ENCODE data around the gene TNNC1. TPM values are rescaled to one million over a fixed set of nuclear protein-coding genes. Genes with fewer than 3 reads are reported as not detected.

TNNC1 gene
- polyA plus RNA-seq, 1 donor from 2014 or later, result 2.2 TPM

DNA sequence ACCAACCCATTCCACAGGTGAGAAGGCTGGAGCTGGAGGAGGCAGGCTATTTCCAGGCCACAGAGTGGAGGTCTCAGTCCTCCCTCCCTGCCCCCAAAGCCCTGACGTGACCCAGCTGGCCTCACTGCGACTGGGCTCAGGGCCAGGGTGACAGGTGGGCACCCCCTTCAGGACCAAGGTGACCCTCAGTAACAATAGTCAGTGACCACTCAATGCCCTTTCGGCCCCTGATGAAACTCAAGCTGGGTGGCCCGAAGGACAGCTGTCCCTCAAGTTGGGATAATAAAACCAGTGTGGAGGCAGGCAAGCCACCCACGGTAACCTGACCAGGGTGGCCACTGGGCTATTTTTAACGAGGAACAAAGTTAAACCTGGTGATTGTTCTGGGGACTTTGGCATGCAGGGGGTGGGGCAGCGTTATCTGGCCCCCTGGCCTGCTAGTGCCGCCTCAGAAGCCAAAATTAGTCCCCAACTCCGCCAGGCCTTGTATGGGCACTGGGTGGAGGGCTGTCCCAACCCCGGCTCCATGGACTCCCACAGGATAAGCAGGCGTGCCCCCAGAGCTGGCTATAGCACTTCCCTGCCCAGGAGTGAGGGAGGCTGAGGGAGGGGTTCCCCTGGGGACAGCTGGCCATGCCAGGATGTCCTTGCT, 1.1 kb downstream of the TNNC1 start:
- Histone ChIP-seq H4K20me1 (ENCODE audit: insufficient read depth) (no peaks in the 10 kb centered on the region), H3F3A (ENCODE audit: insufficient read depth, low read length, poor library complexity, severe bottlenecking) (peaks cover 6% of the 10 kb centered on the region), H3K27me3 (ENCODE audit: insufficient read depth, low read depth, low read length) (no peaks in the 10 kb centered on the region), H3K36me3 (ENCODE audit: insufficient read depth, low read length) (no peaks in the 10 kb centered on the region), H3K79me2 (replicated peaks; ENCODE audit: insufficient read depth, low read length) (peaks cover 17% of the 10 kb centered on the region), H3K9ac (ENCODE audit: low read length) (no peak overlapping the region), H3K27ac (ENCODE audit: low read length) (no peak overlapping the region), H3K4me3 (ENCODE audit: low read length) (no peak overlapping the region), H2AFZ (ENCODE audit: low read depth, low read length) (no peak overlapping the region), H3K9me3 (ENCODE audit: low read length) (no peaks in the 10 kb centered on the region), H3K4me2 (ENCODE audit: low read length) (no peak overlapping the region), H3K9me2 (ENCODE audit: insufficient read depth, low read length) (no peaks in the 10 kb centered on the region)
- TF ChIP-seq, protein P1, sequence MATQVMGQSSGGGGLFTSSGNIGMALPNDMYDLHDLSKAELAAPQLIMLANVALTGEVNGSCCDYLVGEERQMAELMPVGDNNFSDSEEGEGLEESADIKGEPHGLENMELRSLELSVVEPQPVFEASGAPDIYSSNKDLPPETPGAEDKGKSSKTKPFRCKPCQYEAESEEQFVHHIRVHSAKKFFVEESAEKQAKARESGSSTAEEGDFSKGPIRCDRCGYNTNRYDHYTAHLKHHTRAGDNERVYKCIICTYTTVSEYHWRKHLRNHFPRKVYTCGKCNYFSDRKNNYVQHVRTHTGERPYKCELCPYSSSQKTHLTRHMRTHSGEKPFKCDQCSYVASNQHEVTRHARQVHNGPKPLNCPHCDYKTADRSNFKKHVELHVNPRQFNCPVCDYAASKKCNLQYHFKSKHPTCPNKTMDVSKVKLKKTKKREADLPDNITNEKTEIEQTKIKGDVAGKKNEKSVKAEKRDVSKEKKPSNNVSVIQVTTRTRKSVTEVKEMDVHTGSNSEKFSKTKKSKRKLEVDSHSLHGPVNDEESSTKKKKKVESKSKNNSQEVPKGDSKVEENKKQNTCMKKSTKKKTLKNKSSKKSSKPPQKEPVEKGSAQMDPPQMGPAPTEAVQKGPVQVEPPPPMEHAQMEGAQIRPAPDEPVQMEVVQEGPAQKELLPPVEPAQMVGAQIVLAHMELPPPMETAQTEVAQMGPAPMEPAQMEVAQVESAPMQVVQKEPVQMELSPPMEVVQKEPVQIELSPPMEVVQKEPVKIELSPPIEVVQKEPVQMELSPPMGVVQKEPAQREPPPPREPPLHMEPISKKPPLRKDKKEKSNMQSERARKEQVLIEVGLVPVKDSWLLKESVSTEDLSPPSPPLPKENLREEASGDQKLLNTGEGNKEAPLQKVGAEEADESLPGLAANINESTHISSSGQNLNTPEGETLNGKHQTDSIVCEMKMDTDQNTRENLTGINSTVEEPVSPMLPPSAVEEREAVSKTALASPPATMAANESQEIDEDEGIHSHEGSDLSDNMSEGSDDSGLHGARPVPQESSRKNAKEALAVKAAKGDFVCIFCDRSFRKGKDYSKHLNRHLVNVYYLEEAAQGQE (IDR thresholded peaks at IDR 0.05; ENCODE audit: borderline replicate concordance), result no peak
- TF ChIP-seq MXI1 (conservative IDR thresholded peaks at IDR 0.05; ENCODE audit: poor library complexity, severe bottlenecking), result no peak
- TF ChIP-seq, protein P2, sequence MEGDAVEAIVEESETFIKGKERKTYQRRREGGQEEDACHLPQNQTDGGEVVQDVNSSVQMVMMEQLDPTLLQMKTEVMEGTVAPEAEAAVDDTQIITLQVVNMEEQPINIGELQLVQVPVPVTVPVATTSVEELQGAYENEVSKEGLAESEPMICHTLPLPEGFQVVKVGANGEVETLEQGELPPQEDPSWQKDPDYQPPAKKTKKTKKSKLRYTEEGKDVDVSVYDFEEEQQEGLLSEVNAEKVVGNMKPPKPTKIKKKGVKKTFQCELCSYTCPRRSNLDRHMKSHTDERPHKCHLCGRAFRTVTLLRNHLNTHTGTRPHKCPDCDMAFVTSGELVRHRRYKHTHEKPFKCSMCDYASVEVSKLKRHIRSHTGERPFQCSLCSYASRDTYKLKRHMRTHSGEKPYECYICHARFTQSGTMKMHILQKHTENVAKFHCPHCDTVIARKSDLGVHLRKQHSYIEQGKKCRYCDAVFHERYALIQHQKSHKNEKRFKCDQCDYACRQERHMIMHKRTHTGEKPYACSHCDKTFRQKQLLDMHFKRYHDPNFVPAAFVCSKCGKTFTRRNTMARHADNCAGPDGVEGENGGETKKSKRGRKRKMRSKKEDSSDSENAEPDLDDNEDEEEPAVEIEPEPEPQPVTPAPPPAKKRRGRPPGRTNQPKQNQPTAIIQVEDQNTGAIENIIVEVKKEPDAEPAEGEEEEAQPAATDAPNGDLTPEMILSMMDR (IDR thresholded peaks at IDR 0.05; ENCODE audit: poor library complexity, severe bottlenecking), result no peak
- TF ChIP-seq SMC3 (conservative IDR thresholded peaks at IDR 0.05; ENCODE audit: poor library complexity), result no peak
- TF ChIP-seq EP300 (conservative IDR thresholded peaks at IDR 0.05; ENCODE audit: poor library complexity, severe bottlenecking), result no peak

GRCh38 chr3:52452126-52452525, 1.7 kb downstream of the TNNC1 start:
- TF ChIP-seq, protein P1 (IDR thresholded peaks at IDR 0.05; ENCODE audit: borderline replicate concordance), result no peak
- no peak for TF ChIP-seq TAF1 (IDR thresholded peaks at IDR 0.05; ENCODE audit: low read depth)
- TF ChIP-seq SMC3 (conservative IDR thresholded peaks at IDR 0.05; ENCODE audit: poor library complexity), result no peak
- TF ChIP-seq, protein P2 (IDR thresholded peaks at IDR 0.05; ENCODE audit: poor library complexity, severe bottlenecking), result no peak
- TF ChIP-seq EZH2 (IDR thresholded peaks at IDR 0.05; ENCODE audit: borderline replicate concordance, insufficient read depth, low read length, poor library complexity, severe bottlenecking), result no peak
- TF ChIP-seq POLR2AphosphoS5 (IDR thresholded peaks at IDR 0.05), result no peak
- TF ChIP-seq MXI1 (conservative IDR thresholded peaks at IDR 0.05; ENCODE audit: poor library complexity, severe bottlenecking), result no peak
- H2AFZ ChIP-seq (ENCODE audit: low read depth, low read length), result no peak overlapping the region
- no peak overlapping the region for H3K9ac ChIP-seq (ENCODE audit: low read length)
- no peaks in the 10 kb centered on the region for H3K27me3 ChIP-seq (ENCODE audit: insufficient read depth, low read depth, low read length)
- no peaks in the 10 kb centered on the region for H3K9me2 ChIP-seq (ENCODE audit: insufficient read depth, low read length)
- H3K79me2 ChIP-seq (replicated peaks; ENCODE audit: insufficient read depth, low read length), result peaks cover 11% of the 10 kb centered on the region
- H3K36me3 ChIP-seq (ENCODE audit: insufficient read depth, low read length), result no peaks in the 10 kb centered on the region
- no peak overlapping the region for H3K4me2 ChIP-seq (ENCODE audit: low read length)
- no peaks in the 10 kb centered on the region for H3K9me3 ChIP-seq (ENCODE audit: low read length)
- no peak overlapping the region for H3K27ac ChIP-seq (ENCODE audit: low read length)
- H3F3A ChIP-seq (ENCODE audit: insufficient read depth, low read length, poor library complexity, severe bottlenecking), result peaks cover 6% of the 10 kb centered on the region
- no peaks in the 10 kb centered on the region for H4K20me1 ChIP-seq (ENCODE audit: insufficient read depth)
- H3K4me3 ChIP-seq (ENCODE audit: low read length), result no peak overlapping the region

All from neural cell (in vitro differentiated cells).